ENCODE measurements around the gene SERPINE2.

SERPINE2 gene, protein sequence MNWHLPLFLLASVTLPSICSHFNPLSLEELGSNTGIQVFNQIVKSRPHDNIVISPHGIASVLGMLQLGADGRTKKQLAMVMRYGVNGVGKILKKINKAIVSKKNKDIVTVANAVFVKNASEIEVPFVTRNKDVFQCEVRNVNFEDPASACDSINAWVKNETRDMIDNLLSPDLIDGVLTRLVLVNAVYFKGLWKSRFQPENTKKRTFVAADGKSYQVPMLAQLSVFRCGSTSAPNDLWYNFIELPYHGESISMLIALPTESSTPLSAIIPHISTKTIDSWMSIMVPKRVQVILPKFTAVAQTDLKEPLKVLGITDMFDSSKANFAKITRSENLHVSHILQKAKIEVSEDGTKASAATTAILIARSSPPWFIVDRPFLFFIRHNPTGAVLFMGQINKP

DNA sequence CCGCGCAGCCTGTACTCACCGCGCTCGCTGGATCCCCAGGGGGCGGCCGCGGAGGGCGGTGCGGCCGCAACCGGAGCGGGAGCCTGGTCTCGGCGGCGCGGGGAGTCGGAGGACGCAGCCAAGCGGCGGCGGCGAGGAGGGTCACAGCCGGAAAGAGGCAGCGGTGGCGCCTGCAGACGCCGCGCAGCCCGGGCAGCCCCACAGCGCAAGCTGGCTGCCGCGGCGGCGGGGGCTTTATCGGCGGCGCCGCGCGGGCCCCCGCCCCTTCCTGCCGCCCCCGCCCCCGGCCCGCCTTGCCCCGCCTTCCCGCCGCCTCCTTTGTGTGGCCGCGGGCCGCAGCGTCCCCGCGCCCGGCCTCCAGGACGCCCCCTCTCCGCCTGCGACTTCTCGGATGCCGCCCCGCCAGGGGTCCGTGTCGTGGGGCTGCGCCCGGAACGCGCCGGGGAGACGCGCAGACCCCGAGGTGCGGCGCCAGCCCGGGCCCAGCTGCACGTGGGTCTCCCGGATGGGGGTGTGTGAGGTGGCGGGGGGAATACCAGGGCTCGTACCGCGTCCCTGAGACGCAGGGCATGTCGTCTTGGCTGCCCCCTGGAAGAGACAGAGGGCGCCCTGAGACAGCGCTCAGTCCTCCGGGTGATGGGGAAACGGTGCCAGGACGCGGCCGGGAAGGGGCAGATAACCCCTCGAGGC lies at the start of gene SERPINE2:
Gene SERPINE2, minus strand, starts transcription at position 207 of the 690 bp plus-strand sequence. CDS start 37,386 bp downstream, outside the sequence.
- no peak for DNase-seq

DNA sequence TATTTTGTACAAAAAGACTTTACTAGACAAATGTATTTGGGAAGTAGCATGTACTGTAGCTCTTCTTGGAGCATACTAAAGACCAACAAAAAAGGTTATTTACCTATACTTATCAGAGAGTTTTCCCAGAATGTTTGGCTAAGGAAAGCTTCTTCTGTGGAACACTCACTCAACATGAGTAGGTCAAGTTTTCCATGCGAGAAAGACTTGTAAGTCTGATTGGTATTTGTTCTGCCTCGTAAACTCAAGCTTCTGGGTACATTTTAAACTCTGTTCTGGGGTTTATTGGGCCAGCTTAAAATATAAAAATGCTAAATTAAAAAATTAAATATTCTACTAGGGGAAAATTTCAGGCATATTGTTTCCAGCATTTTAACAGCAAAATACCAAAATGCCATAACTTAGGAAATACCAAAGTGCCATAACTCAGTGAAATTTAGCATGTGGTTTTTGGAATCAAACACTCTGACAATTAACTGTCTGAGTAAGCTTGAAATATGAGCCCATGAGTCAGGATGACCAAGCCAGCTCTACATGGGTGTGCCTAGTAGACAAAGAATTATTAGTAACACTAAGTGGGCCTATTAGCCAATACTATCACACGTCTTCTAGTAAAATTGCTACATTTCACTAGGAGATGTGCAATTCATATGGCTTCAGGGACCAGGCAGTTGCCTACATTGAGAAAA lies 47.3 kb upstream of the SERPINE2 start:
- DNase-seq, result no peak

DNA sequence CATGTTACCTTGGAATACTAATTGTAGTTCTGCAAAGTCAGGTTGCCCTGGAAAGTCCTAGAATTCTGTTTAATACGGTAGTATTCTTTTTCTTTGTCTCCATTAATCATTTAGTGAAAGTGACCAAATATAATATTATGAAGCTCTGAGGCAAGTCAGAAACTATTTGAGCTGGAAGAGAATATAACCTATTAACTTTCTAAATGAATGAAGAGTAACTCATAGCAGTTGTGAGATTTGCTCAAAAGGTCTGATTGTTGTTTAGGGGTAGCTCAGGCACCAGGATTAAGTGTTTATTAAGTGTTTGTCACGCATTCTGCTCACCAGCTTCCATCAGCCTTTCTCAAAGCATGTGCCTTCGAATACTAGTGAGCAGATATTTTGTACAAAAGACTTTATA lies 46.7 kb upstream of the SERPINE2 start:
- DNase-seq, result no peak

DNA sequence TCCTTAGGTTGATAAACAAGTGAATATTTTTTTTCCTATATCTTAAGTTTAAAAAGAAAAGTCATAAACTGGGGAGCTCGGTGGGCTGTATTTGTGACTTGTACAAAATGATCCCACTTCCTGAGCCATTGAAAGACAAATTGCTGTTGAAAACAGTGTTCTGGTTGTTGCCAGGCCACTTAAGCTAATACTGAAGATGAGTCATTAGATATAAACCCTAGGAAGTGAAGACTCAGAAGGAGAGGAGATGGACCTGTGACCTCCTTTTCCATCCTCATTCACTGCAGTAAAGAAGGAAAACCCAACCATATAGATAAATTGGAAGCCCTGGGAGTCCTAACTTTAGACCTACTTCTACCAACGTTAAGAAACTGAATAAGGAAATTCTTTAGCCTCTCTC lies 46.2 kb upstream of the SERPINE2 start:
- no peak for DNase-seq

DNA sequence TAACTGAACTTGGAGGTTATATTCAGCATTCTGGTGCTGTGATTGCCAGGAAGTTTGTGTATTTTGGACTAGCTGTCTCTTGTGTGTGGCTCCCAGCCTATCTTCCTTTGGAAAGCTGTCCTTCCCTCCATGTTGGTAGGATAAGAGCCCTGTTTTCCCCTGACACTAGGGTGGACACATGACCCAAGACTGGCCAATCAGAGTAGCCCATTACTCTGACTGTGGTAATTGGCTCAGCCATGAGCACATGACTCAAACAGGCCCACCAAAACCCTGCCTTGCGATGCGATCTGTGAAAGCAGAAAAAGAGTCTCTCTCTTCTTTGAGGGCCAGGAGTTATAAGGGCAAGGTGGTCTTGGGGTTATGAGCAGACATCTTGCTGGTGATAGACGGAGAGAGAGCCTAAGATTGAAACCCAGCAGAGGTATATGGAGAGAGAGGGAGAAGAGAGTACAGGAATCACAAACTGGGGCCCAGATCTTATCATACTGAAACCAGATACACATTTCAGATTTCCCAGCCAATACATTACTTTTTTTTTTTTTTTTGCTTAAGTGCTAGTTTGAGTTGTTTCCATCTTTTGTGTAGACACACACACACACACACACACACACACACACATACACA lies 45.3 kb upstream of the SERPINE2 start:
- no peak for DNase-seq

DNA sequence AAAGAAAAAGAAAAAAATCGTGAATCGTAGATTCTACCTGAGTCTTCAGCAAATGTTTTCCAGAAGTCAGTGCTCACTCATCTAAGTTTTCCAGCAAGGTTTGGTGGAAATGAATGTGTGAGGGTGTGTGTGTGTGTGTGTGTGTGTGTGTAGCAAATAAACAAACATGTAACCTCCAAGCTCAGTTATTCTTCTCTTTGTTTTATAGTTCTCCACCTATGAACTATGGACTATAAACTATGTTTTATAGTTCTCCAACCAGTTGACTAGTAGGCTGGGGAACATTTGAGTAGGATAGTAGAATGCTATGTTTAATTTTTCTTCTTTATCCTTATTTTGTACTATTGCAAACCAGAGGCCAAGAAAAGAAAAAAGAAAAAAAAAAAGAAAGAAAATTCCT lies 44.6 kb upstream of the SERPINE2 start:
- DNase-seq, result no peak

DNA sequence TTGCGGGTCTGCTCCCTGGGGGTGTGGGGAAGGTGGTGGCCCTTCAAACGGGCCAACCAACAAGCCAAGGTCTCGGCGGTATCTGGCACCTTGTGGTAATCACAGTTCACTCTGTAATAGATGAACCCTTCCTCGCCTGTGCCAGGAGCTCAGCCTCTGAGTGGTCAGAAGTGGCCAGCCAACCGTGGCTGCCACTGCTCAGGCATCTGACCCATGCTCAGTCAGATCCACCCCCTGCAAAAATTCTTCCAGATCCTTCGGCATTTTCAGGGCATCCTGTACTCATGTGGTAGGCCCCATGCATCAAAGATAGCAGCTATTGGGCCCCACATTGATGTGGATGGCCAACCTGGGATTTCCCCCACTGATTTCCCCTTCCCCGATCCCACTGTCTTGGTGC lies 39.6 kb upstream of the SERPINE2 start:
- DNase-seq, result no peak

DNA sequence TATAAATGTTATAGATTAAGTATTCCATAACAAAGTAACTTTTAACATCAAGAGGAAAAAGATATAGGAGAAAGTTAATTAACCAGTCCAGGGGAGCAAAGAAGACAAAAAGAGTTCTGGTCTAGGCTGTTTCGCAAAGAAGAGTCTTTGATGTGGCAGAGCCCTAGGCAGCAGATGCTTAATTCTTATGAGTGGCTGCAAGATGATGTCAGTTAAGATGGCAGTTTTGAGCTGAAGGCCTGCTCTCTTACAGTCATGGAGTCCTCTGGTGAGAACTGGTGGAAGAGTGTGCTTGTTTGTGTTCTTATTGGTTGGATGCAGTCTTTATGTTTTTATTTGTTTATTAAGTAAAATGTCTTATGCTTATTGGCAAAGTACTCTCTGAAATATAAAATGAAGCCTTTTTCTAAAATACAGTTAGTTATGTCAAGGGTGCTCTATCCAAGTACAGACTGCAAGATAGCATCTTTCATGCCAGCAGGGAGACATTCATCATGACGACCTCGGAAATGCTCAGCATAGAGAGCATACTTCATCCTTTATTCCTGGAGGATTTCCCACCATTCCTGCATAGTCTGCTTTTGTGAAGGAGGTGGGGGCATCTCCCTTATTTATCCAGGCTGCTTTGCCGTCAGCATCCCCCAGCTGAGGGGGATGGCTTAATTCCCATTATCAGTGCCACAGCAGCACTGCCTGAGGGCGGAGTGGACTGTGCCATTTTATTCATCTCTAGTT lies 38.9 kb upstream of the SERPINE2 start:
- no peak for DNase-seq

DNA sequence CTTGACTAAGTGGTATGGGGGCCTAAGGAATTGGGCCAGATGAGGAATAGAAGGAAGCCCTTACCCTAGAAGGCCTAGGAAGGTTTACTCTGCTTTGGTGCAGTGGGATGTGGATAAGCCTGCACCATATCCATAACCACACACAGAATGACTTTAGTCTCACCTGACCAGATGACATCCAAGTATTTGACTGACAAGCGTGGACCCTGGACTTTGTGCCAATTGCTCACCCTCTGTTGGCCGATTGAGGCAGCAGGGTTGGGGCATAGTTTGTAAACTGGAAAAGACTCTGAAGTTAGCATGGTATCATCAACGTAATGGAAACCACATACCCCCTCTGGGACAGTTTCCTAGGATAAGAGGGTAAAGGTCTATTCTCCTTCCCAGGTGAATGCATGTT lies 36.5 kb upstream of the SERPINE2 start:
- no peak for DNase-seq

DNA sequence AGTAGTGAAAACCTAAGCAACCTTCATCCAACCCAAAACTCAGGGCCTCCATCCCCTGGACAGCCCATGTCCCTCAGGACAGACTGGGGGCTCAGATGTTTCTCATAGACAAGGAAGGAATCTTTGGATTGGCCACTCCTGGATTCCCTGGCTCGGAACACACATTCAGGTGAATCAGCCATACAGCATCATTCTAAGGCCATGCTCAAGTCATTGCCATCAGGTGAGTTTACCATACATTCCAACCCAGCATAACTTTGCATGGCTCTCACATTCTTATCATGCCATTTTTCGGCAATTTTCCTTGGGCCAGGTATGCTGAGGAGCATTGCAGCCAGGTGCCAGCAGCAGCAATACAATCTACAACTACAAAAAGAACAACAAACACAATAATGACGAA lies 34.6 kb upstream of the SERPINE2 start:
- no peak for DNase-seq

DNA sequence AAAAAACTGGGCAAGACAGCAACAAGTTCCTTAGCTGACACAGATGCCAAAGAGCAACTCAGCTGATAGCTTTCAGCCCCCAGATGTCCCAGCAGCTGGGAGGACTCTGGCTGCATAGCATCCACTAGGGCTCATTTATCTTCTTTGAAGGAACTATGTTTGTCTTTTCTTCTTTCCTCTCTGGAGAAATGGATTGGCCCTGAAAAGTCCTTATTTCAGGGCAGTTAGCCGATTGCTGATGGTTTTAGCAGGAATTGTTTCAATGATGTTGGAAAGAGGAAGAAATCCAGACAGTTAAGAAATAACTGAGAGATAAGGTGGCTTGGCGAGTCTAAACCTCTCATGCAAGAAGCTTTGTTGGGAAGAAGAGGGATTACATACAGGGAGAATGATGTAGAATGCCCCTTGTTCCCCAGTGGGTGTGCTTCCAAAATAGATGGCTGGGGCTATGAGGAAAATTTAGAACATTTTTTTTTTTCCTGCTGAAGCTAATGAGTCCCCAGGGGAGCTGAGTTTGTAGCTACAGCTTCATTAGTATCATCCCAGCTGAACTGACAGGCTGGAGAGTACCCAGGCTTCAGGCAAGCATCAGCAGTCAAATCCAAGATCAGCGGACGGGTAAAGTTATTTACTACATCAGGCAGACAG lies 33.6 kb upstream of the SERPINE2 start:
- no peak for DNase-seq

DNA sequence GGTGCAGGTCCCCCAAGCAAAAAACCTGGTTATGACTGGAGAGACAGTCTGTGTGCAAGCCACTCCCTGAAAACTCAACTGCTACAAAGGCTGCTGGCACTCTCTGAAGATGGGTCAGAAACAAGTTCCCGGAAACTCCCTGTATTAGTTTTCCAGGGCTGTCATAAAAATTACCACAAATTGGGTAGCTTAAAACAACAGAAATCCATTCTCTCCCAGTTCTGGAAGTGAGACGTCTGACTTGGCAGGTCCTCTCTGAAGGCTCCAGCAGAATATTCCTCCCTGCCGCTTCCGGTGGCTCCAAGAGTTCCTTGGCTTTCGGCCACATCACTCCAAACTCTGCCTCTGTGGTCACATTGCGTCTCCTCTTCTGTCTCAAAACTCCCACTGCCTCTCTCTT lies 30.1 kb upstream of the SERPINE2 start:
- no peak for DNase-seq

DNA sequence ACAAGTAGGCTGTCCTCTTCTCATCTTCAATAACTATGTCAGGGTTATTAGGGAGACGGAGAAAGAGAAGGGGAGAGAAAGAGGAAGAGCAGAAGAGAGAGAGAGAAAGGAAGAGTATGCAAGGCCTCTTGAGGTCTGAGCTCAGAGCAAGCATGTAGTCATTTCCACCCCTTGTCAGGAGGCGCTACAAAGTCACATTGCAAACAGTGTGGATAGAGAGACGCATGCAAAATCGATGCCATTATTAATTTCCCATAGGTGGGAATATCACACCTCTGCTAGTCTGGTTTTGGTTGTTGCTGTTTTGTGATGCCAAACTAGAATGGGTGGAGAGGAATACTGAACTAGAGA lies 24.2 kb upstream of the SERPINE2 start:
- no peak for DNase-seq

DNA sequence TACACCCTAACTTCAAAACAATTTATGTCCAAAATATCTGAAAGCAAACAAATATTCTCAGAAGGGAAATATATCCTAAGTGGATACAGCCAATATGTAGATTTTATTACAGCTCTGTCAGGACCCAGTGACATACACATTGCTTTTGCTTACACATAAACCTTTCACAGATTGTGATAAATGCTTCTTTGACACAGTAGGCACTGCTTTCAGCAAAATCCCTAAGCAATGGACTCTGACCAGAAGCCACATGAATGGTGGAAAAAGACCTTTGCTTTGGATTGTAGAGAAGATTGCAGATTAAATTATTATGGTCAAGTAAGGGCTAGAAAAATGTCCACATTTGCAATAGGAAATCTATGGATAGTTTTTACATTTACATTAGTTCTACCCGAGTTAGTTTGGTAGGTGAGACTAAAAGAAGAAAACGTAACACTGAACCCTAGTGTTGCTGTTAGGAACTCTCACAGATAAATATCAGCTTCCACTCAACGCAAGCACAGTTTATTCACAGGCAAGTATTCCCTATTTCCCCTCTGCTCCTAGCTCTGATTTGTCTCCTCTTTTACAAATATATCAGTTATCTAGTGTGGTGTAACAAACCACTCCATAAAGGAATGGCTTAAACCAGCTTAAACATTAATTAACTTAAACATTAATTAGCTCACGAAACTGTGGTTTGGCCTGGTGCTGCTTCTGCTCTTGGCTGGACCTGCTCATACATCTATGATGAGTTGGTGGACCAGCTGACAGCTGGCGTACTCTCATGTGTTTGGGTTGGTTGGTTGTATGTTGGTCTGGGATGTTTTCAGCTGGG lies 23.6 kb upstream of the SERPINE2 start:
- peak in 1 of 2 experiments; percentile 2 for DNase-seq

DNA sequence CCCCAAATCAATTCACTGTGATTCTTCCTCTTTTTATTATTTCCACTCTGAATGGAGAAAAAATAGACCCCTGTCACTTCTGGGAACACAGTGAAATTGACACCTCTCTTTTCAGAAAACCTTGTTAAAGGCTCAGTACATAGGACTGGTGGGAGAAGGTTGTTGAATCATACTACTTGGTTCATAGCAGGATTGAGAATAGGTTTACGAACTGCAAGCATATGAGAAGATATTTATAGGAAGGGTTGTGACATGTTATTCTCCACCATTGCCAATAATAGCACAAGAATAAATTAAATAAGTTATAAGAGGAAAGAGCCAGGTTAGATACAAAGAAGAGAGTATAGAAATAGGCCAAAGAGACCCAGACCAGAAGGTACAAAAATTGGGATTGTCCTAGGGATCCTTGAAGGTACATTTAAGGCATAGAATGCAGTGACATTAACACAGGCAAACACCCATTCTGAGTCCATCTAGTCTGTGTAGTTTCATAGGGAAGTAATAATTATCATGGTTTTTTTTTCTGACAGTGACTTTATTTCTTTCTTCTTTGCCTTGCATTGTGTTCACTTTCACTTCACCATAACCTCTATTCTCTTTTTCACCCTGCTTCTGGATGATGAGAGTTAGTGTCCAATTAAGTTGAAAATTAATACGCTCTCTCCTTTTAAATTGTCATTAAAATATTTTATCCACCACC lies 21.8 kb upstream of the SERPINE2 start:
- no peak for DNase-seq

DNA sequence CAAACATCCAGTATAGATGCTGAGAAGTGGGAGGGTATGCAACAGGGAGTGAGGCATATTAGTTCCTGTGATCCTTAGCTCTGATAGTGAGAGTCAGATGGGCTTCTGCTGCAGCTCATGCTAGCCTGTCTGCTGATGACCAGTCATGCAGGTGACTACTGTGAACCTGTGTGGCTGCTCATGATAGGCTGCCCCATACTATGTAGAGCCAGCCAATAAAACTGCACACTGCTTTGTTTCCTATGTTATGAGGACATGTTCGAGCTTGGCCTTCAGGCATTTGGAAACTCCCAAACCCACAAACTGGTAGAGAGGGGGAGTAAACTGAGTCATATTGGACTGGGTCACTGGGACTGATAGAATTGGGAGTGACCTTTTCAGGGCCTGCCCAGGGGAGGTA lies 20.1 kb upstream of the SERPINE2 start:
- no peak for DNase-seq

DNA sequence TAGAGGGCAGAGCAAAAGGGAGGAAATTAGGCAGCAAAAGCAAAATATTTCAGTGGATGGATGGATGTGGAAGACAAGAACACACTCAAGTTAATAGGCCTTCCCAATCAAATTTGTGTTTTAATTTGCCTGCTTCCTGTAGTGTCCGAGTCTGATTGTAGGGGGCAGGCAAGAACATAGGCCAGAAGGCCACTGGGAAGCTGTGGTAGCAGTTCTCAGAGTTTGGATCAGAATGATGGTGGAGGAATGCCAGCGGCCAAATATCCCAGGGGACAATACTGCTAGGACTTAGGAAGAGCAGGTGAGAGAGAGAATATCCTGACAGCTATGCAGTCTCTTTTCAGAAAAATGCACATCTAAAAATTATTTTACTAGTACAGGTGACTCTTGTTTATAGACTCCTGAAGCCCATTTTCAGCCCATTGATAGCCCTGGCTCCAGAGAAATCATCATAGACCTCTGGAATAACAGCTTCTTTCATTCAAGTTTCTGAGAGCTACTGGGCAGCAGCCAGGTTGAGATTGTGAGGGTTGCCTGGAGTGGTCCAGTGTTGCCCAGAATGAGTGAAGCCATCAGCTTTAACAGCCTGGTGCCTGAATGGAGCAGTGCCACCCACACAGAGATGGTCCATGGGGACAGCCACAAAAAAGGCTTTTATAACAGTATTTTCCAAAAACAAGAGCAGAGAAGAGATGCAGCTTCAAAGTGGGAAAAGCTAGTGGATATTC lies 19.1 kb upstream of the SERPINE2 start:
- DNase-seq, result no peak

DNA sequence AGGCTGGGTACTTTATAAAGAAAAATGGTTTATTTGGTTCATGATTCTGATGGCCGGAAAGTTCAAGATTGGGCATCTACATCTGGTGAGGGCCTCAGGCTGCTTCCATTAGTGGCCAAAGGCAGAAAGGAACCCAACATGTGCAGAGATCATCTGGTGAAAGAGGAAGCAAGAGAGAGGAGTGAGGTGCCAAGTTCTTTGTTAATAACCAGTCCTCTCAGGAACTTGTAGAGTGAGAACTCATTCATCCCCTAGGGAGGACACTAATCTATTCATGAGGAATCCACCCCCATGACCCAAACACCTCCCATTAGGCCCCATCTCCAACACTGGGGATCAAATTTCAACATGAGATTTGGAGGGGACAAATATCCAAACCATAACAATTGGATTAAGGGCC lies 17.8 kb upstream of the SERPINE2 start:
- DNase-seq, result no peak

DNA sequence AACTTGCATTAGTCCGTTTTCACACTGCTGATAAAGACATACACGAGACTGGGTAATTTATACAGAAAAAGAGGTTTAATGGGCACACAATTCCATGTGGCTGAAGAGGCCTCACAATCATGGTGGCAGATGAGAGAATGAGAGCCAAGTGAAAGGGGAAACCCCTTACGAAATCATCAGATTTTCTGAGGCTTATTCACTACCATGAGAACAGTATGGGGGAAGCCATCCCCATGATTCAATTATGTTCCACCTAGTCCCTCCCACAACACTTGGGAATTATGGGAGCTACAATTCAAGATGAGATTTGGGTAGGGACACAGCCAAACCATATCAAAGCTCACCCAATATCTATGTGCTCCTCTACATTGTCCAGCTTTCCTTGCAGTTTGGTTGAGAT lies 16.0 kb upstream of the SERPINE2 start:
- DNase-seq, result no peak

DNA sequence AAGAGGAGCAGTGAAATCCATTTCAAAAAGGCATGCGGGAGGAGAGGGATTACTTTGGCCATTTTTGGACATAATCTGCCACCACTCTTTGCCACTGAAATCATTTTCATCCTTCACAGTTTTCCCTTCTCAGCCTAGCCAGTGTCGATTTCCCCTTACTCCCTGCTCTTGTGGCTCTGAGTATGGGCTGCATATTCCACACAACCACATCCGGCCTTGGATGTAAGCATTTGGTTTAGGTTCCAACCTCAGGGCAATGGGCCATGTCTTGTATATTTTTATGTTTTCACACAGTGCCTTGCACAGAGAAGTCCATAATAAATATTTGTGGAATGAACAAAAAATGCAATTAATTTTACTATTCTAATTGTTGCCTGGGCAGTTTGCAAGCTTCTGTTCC lies 7.7 kb upstream of the SERPINE2 start:
- DNase-seq, result no peak

Data from AML-193 (cell line).